HG03108 (cell line): ENCODE results near the gene ZNF618.

ENCODE experiments used
- ATAC-seq: cut with Tn5 transposase; IDR thresholded peaks from one replicate; pipeline ENCODE4 v1.9.1; 2021; ENCODE audit warnings: moderate library complexity; ENCODE audit not compliant: unreplicated experiment

Gene ZNF618

GRCh38 chr9:113909421-113909820, 33.3 kb downstream of the ZNF618 start:
- ATAC-seq, result no peak

- no peak for ATAC-seq
These were observed 34.0 kb downstream of the ZNF618 start for GRCh38 chr9:113910036-113910639.

GRCh38 chr9:113911850-113912557, 35.9 kb downstream of the ZNF618 start:
- no peak for ATAC-seq

- no peak for ATAC-seq
These were observed 36.7 kb downstream of the ZNF618 start for GRCh38 chr9:113912816-113913215.

GRCh38 chr9:113913426-113914195, 37.5 kb downstream of the ZNF618 start:
- ATAC-seq, result no peak

GRCh38 chr9:113914517-113914916, 38.4 kb downstream of the ZNF618 start:
- ATAC-seq, result no peak

GRCh38 chr9:113915817-113916434, 39.8 kb downstream of the ZNF618 start:
- no peak for ATAC-seq

GRCh38 chr9:113916931-113917330, 40.8 kb downstream of the ZNF618 start:
- no peak for ATAC-seq

- ATAC-seq, result no peak
These were observed 42.7 kb downstream of the ZNF618 start for GRCh38 chr9:113918697-113919350.

GRCh38 chr9:113919382-113919781, 43.3 kb downstream of the ZNF618 start:
- no peak for ATAC-seq

- ATAC-seq, result no peak
These were observed 43.8 kb downstream of the ZNF618 start for GRCh38 chr9:113919871-113920270.

GRCh38 chr9:113920872-113921271, 44.8 kb downstream of the ZNF618 start:
- ATAC-seq, result no peak

GRCh38 chr9:113921396-113921925, 45.4 kb downstream of the ZNF618 start:
- no peak for ATAC-seq

GRCh38 chr9:113922160-113922559, 46.1 kb downstream of the ZNF618 start:
- no peak for ATAC-seq

- no peak for ATAC-seq
These were observed 50.1 kb downstream of the ZNF618 start for GRCh38 chr9:113926211-113926610.

- ATAC-seq, result no peak
These were observed 51.2 kb downstream of the ZNF618 start for GRCh38 chr9:113927277-113927676.

- no peak for ATAC-seq
These were observed 52.2 kb downstream of the ZNF618 start for GRCh38 chr9:113928269-113928668.

- no peak for ATAC-seq
These were observed 53.7 kb downstream of the ZNF618 start for GRCh38 chr9:113929634-113930389.

- ATAC-seq, result no peak
These were observed 54.3 kb downstream of the ZNF618 start for GRCh38 chr9:113930390-113930783.

GRCh38 chr9:113931140-113931539, 55.0 kb downstream of the ZNF618 start:
- no peak for ATAC-seq
